Gastroesophageal sphincter (tissue), 3 donors: ENCODE data around the gene MAU2.

Experiments used
- CTCF ChIP-seq, 4 experiments: fragments of 200-600 bp in 2 of 4; fragments of 450-650 bp in 2 of 4; sonication (generic) in 1 of 4; IDR thresholded peaks; one replicate each; pipeline ENCODE4 v1.5.1; 2017 to 2019; ENCODE audit warnings: antibody characterized with exemption in 4 of 4, mild to moderate bottlenecking in 2 of 4, moderate library complexity in 2 of 4
- POLR2AphosphoS5 ChIP-seq: sonication (generic); formaldehyde crosslinking; IDR thresholded peaks from one replicate; pipeline ENCODE4 v1.6.1; 2017; ENCODE audit warnings: antibody characterized with exemption

- TF ChIP-seq CTCF (IDR thresholded peaks at IDR 0.05) (no peak), POLR2AphosphoS5 (no peak)
These were observed 61.5 kb downstream of the MAU2 start for GRCh38 chr19:19382118-19382517.
